Epithelial cell of proximal tubule (primary cell): ENCODE results near the gene CASP1. TPM values are rescaled to one million over a fixed set of nuclear protein-coding genes. Genes with fewer than 3 reads are reported as not detected.
A peak's percentile ranks its signal among the peaks of the same experiment; 100 is the strongest.
"Not testable (repeated sequence)": the region's sequence is repeated elsewhere in the genome, so short reads cannot be mapped to it uniquely, and the experiment has no call there.

Experiments
- DNase-seq: peaks from one replicate; pipeline ENCODE4 v3.0.0-alpha.2; 2011; ENCODE audit warnings: low read depth
- H3K4me3 ChIP-seq: 2 replicates; pipeline ENCODE4 v1.5.1; 2011; ENCODE audit warnings: low read depth, mild to moderate bottlenecking, low read length
- CTCF ChIP-seq: conservative IDR thresholded peaks from 2 replicates; pipeline ENCODE4 v1.5.1; 2012; ENCODE audit warnings: low read depth, mild to moderate bottlenecking, low read length
- total RNA-seq: library from RNA; depleted of rRNA; stranded (reverse); fragments of >200 nt; gene quantifications from 2 replicates; pipeline ENCODE4 v1.2.3, GENCODE V29; 2015

The CASP1 gene
- total RNA-seq, 1 donor from 2014 or later, result 0.29 TPM

- no peak for DNase-seq
- H3K4me3 ChIP-seq, result no peak overlapping the region
- TF ChIP-seq CTCF, result no peak
These were observed 17.5 kb upstream of the CASP1 start for GRCh38 chr11:105052487-105052886.

- no peak for DNase-seq
- TF ChIP-seq CTCF, result no peak
- H3K4me3 ChIP-seq, result no peak overlapping the region
These were observed 16.6 kb upstream of the CASP1 start for GRCh38 chr11:105051559-105051958.

- no peak for TF ChIP-seq CTCF
- no peak overlapping the region for H3K4me3 ChIP-seq
- DNase-seq, result no peak
These were observed 14.5 kb upstream of the CASP1 start for GRCh38 chr11:105049481-105049880.

- no peak overlapping the region for H3K4me3 ChIP-seq
- peak; percentile 95 for DNase-seq
- TF ChIP-seq CTCF, result no peak
These were observed 12.1 kb upstream of the CASP1 start for GRCh38 chr11:105046898-105047579.

GRCh38 chr11:105045676-105046296 is 10.8 kb upstream of the CASP1 start:
- no peak overlapping the region for H3K4me3 ChIP-seq
- TF ChIP-seq CTCF, result no peak
- DNase-seq, result no peak

- not testable (repeated sequence) for DNase-seq, H3K4me3 ChIP-seq
These were observed 9.9 kb upstream of the CASP1 start, which contains the start of gene CARD16 for GRCh38 chr11:105044557-105045524. TSS of gene CARD16 (minus strand) at chr11:105045335. CDS start at chr11:105045297, 38 bp downstream.

GRCh38 chr11:105042178-105042577 is 7.2 kb upstream of the CASP1 start:
- TF ChIP-seq CTCF, result no peak
- no peak overlapping the region for H3K4me3 ChIP-seq
- no peak for DNase-seq
